HepG2 (cell line): Measurements from ENCODE around the gene C12orf60. TPM values are rescaled to one million over a fixed set of nuclear protein-coding genes. Genes with fewer than 3 reads are reported as not detected.
A peak's percentile ranks its signal among the peaks of the same experiment; 100 is the strongest.

Source experiments
- ATF7 ChIP-seq, 2 experiments: fragments of 450-650 bp in 1 of 2; sonication (generic) in 1 of 2; formaldehyde crosslinking in 1 of 2; IDR thresholded peaks; 2 replicates each; pipeline versions ENCODE4 v1.4.0 to v1.6.1; 2016 to 2020; ENCODE audit warnings: antibody characterized with exemption in 1 of 2, mild to moderate bottlenecking in 1 of 2, missing genetic modification reagents in 1 of 2
- CHCHD3 ChIP-seq: sonication (generic); formaldehyde crosslinking; IDR thresholded peaks from 2 replicates; pipeline ENCODE4 v1.8.0; 2022; ENCODE audit warnings: mild to moderate bottlenecking, missing genetic modification reagents, moderate library complexity
- ELF4 ChIP-seq: sonication (generic); formaldehyde crosslinking; IDR thresholded peaks from 2 replicates; pipeline ENCODE4 v1.5.0; 2020; ENCODE audit warnings: missing genetic modification reagents, mild to moderate bottlenecking, moderate library complexity, borderline replicate concordance
- FLYWCH1 ChIP-seq: sonication (generic); formaldehyde crosslinking; IDR thresholded peaks from 2 replicates; pipeline ENCODE4 v1.8.1; 2023; ENCODE audit warnings: mild to moderate bottlenecking, missing genetic modification reagents
- HIVEP1 ChIP-seq: sonication (generic); formaldehyde crosslinking; IDR thresholded peaks from 2 replicates; pipeline ENCODE4 v1.4.0; 2020; ENCODE audit warnings: mild to moderate bottlenecking, missing genetic modification reagents
- HNRNPK ChIP-seq: fragments of 200-400 bp; formaldehyde crosslinking; IDR thresholded peaks from 2 replicates; pipeline ENCODE4 v1.6.1; 2018; ENCODE audit warnings: low read length, low read depth, moderate library complexity, mild to moderate bottlenecking; ENCODE audit not compliant: poor library complexity, severe bottlenecking
- LCORL ChIP-seq, 2 experiments: fragments of 450-650 bp in 1 of 2; sonication (generic) in 1 of 2; formaldehyde crosslinking in 1 of 2; IDR thresholded peaks; 2 replicates each; pipeline versions ENCODE4 v1.5.0 to v1.6.1; 2017 to 2020; ENCODE audit warnings: antibody characterized with exemption in 1 of 2, missing genetic modification reagents in 1 of 2
- NFE2L1 ChIP-seq: sonication (generic); formaldehyde crosslinking; IDR thresholded peaks from 2 replicates; pipeline ENCODE4 v1.4.0; 2020; ENCODE audit warnings: missing genetic modification reagents, mild to moderate bottlenecking, borderline replicate concordance
- ONECUT2 ChIP-seq: sonication (generic); formaldehyde crosslinking; IDR thresholded peaks from 2 replicates; pipeline ENCODE4 v1.4.0; 2020; ENCODE audit warnings: missing genetic modification reagents
- PCBP2 ChIP-seq: fragments of 200-400 bp; formaldehyde crosslinking; optimal IDR thresholded peaks from 2 replicates; pipeline ENCODE3; 2018; ENCODE audit warnings: low read length, low read depth; ENCODE audit not compliant: poor library complexity, severe bottlenecking
- PHF5A ChIP-seq: IDR thresholded peaks from one replicate; pipeline ENCODE4 v1.6.1; 2018; ENCODE audit warnings: low read depth, missing genetic modification reagents; ENCODE audit not compliant: unreplicated experiment
- PHF8 ChIP-seq: sonication (generic); formaldehyde crosslinking; IDR thresholded peaks from 2 replicates; pipeline ENCODE4 v1.5.0; 2020; ENCODE audit warnings: missing genetic modification reagents
- SMAD9 ChIP-seq: sonication (generic); formaldehyde crosslinking; IDR thresholded peaks from 2 replicates; pipeline ENCODE4 v1.5.1; 2020; ENCODE audit warnings: mild to moderate bottlenecking, missing genetic modification reagents
- TEAD2 ChIP-seq: sonication (generic); formaldehyde crosslinking; IDR thresholded peaks from 2 replicates; pipeline ENCODE4 v1.9.0; 2021; ENCODE audit warnings: missing genetic modification reagents
- ZBTB7A ChIP-seq: sonication (generic); formaldehyde crosslinking; IDR thresholded peaks from 2 replicates; pipeline ENCODE4 v1.8.0; 2022; ENCODE audit warnings: mild to moderate bottlenecking, missing genetic modification reagents
- ZC3H4 ChIP-seq: sonication (generic); formaldehyde crosslinking; IDR thresholded peaks from 2 replicates; pipeline ENCODE4 v1.4.0; 2020; ENCODE audit warnings: missing genetic modification reagents, borderline replicate concordance
- ZNF20 ChIP-seq: sonication (generic); formaldehyde crosslinking; IDR thresholded peaks from 2 replicates; pipeline ENCODE4 v1.4.0; 2020; ENCODE audit warnings: mild to moderate bottlenecking, moderate library complexity, missing genetic modification reagents
- ZNF234 ChIP-seq: sonication (generic); formaldehyde crosslinking; conservative IDR thresholded peaks from 2 replicates; pipeline ENCODE4 v1.5.1; 2020; ENCODE audit warnings: mild to moderate bottlenecking, missing genetic modification reagents
- ZNF546 ChIP-seq: sonication (generic); formaldehyde crosslinking; conservative IDR thresholded peaks from 2 replicates; pipeline ENCODE4 v1.8.1; 2023; ENCODE audit warnings: mild to moderate bottlenecking, missing genetic modification reagents
- ZNF605 ChIP-seq: sonication (generic); formaldehyde crosslinking; IDR thresholded peaks from 2 replicates; pipeline ENCODE4 v1.8.0; 2022; ENCODE audit warnings: mild to moderate bottlenecking, missing genetic modification reagents
- ZNF652 ChIP-seq: IDR thresholded peaks from 2 replicates; pipeline ENCODE4 v1.6.1; 2016; ENCODE audit warnings: low read depth, borderline replicate concordance
- ZNF7 ChIP-seq: IDR thresholded peaks from 2 replicates; pipeline ENCODE4 v1.6.1; 2016; ENCODE audit warnings: missing biosample characterization, missing genetic modification reagents
- ZNF780A ChIP-seq: sonication (generic); formaldehyde crosslinking; IDR thresholded peaks from 2 replicates; pipeline ENCODE4 v1.8.0; 2022; ENCODE audit warnings: mild to moderate bottlenecking, missing genetic modification reagents, moderate library complexity
- ZNF883 ChIP-seq: sonication (generic); formaldehyde crosslinking; IDR thresholded peaks from 2 replicates; pipeline ENCODE4 v1.5.1; 2020; ENCODE audit warnings: mild to moderate bottlenecking, missing genetic modification reagents; ENCODE audit errors: not compliant biosample characterization
- polyA plus RNA-seq, 8 experiments: library from polyadenylated mRNA; depleted of rRNA in 3 of 8; stranded (reverse) in 7 of 8; unstranded in 1 of 8; fragments of >200 nt; fragmentation: Illumina TruSeq in 4 of 8; extraction: Trizol in 4 of 8; gene quantifications; 2 replicates each; pipeline versions ENCODE4 v1.2.1 to v1.2.3, GENCODE V29; 2011 to 2016; ENCODE audit warnings: low read depth in 4 of 8, missing spikeins in 1 of 8, mixed read lengths in 1 of 8; ENCODE audit not compliant: insufficient read depth in 1 of 8
- total RNA-seq, 5 experiments: library from RNA; depleted of rRNA; stranded (reverse); fragments of >200 nt; fragmentation: Illumina TruSeq; extraction: Trizol; gene quantifications; 2 replicates each; pipeline ENCODE4 v1.2.3, GENCODE V29; 2016; ENCODE audit warnings: low read depth in 1 of 5
- TF ChIP-seq, protein P1 (sequence below): sonication (generic); formaldehyde crosslinking; IDR thresholded peaks from 2 replicates; pipeline ENCODE4 v1.5.1; 2020; ENCODE audit warnings: missing genetic modification reagents, mild to moderate bottlenecking, borderline replicate concordance
- TF ChIP-seq, protein P2 (sequence below): sonication (generic); formaldehyde crosslinking; IDR thresholded peaks from 2 replicates; pipeline ENCODE4 v1.9.0; 2021; ENCODE audit warnings: missing genetic modification reagents, mild to moderate bottlenecking, borderline replicate concordance
- TF ChIP-seq, protein P3 (sequence below), 2 experiments: sonication (generic) in 1 of 2; formaldehyde crosslinking in 1 of 2; IDR thresholded peaks; 2 replicates each; pipeline versions ENCODE4 v1.5.1 to v1.6.1; 2011 to 2020; ENCODE audit warnings: borderline replicate concordance in 1 of 2, low read depth in 1 of 2, low read length in 1 of 2, mild to moderate bottlenecking in 1 of 2, missing genetic modification reagents in 1 of 2, moderate library complexity in 1 of 2

The C12orf60 gene
- total and polyA plus RNA-seq, 2 of the 13 experiments (the other 11 are each of a cell fraction or from before 2014, with no cell fraction given), result 0.55 to 1.4 TPM

DNA sequence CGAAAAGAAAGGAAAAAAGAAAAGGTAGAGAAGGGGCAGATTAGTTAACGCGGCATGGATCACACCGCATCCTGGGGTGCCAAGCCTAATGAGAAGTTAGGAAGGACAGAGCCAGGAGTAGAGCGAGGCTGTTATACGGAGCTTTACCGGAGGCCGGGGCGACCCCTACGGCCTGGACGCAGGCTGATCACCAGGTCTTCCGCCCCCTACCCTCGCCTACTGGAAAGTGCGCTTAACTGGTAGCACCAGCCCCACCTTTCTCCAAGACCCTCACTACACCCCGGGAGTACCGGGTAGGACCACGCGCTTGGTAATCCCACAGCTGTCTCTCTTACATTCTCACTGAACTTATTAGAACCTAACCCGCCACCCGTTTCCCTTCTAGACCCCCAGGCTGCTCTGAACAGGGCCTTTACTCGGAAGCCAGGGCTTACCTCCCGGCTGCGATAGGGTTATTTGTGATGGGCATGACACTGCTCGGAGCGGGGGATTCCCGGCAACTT, 34.0 kb upstream of the C12orf60 start (continued):
- TF ChIP-seq ZNF20 (CRISPR knock-in tag) (no peak), ELF4 (CRISPR knock-in tag) (no peak), ONECUT2 (CRISPR knock-in tag) (peak; percentile 8; the same call in 1 of the 2 replicates), ZBTB7A (CRISPR knock-in tag) (peak; percentile 54; the same call in 1 of the 2 replicates), NFE2L1 (no peak), PHF8 (CRISPR knock-in tag) (no peak), ZNF652 (0 out of 2 replicates have a peak, but pooled peaks have one; percentile 42), ZC3H4 (CRISPR knock-in tag) (no peak), ZNF883 (CRISPR knock-in tag) (no peak), HNRNPK (no peak), PCBP2 (no peak), ZNF780A (CRISPR knock-in tag) (0 out of 2 replicates have a peak, but pooled peaks have one; percentile 16), FLYWCH1 (no peak), HIVEP1 (CRISPR knock-in tag) (peak; percentile 62; the same call in 1 of the 2 replicates), SMAD9 (no peak), ATF7 (IDR thresholded peaks at IDR 0.05) (no peak), ATF7 (CRISPR knock-in tag; IDR thresholded peaks at IDR 0.05) (no peak), ZNF234 (CRISPR knock-in tag) (0 out of 2 replicates have a peak, but pooled peaks have one; percentile 8), LCORL (IDR thresholded peaks at IDR 0.05) (no peak), LCORL (CRISPR knock-in tag; IDR thresholded peaks at IDR 0.05) (no peak), ZNF7 (CRISPR knock-in tag) (no peak), TEAD2 (CRISPR knock-in tag) (no peak), PHF5A (no peak), ZNF546 (CRISPR knock-in tag) (no peak; the same call in 1 of the 2 replicates), ZNF605 (CRISPR knock-in tag) (0 out of 2 replicates have a peak, but pooled peaks have one; percentile 36), CHCHD3 (CRISPR knock-in tag) (no peak)
- TF ChIP-seq, protein P1, sequence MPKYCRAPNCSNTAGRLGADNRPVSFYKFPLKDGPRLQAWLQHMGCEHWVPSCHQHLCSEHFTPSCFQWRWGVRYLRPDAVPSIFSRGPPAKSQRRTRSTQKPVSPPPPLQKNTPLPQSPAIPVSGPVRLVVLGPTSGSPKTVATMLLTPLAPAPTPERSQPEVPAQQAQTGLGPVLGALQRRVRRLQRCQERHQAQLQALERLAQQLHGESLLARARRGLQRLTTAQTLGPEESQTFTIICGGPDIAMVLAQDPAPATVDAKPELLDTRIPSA (CRISPR knock-in tag), result no peak
- TF ChIP-seq, protein P2, sequence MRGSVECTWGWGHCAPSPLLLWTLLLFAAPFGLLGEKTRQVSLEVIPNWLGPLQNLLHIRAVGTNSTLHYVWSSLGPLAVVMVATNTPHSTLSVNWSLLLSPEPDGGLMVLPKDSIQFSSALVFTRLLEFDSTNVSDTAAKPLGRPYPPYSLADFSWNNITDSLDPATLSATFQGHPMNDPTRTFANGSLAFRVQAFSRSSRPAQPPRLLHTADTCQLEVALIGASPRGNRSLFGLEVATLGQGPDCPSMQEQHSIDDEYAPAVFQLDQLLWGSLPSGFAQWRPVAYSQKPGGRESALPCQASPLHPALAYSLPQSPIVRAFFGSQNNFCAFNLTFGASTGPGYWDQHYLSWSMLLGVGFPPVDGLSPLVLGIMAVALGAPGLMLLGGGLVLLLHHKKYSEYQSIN (CRISPR knock-in tag), result no peak
- TF ChIP-seq, protein P3, sequence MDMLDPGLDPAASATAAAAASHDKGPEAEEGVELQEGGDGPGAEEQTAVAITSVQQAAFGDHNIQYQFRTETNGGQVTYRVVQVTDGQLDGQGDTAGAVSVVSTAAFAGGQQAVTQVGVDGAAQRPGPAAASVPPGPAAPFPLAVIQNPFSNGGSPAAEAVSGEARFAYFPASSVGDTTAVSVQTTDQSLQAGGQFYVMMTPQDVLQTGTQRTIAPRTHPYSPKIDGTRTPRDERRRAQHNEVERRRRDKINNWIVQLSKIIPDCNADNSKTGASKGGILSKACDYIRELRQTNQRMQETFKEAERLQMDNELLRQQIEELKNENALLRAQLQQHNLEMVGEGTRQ (IDR thresholded peaks at IDR 0.05; ENCODE audit: low read depth, low read length), result no peak
- TF ChIP-seq, protein P3 (CRISPR knock-in tag; IDR thresholded peaks at IDR 0.05; ENCODE audit: borderline replicate concordance), result no peak
